ENCODE measurements around the gene FLT3.

DNA sequence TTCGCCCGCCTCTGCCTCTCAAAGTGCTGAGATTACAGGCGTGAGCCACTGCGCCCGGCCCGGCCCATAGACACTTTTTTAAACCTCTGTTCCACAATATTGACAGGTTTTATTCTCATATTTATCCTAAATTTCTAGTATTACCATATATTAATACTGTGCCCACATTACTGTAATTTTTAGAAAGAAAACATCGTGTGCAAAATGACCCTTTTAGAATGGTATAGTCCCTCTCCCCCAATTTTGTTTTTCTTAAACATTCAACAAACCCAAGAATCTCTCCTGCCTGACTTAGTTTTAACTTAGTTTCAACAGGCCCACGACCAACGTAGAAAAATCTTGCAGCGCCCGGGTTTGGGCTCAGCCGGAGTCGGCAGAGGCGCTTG lies 140.4 kb downstream of the FLT3 start:
- TF ChIP-seq, protein P1, sequence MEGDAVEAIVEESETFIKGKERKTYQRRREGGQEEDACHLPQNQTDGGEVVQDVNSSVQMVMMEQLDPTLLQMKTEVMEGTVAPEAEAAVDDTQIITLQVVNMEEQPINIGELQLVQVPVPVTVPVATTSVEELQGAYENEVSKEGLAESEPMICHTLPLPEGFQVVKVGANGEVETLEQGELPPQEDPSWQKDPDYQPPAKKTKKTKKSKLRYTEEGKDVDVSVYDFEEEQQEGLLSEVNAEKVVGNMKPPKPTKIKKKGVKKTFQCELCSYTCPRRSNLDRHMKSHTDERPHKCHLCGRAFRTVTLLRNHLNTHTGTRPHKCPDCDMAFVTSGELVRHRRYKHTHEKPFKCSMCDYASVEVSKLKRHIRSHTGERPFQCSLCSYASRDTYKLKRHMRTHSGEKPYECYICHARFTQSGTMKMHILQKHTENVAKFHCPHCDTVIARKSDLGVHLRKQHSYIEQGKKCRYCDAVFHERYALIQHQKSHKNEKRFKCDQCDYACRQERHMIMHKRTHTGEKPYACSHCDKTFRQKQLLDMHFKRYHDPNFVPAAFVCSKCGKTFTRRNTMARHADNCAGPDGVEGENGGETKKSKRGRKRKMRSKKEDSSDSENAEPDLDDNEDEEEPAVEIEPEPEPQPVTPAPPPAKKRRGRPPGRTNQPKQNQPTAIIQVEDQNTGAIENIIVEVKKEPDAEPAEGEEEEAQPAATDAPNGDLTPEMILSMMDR (IDR thresholded peaks at IDR 0.05): no peak
- no peak for TF ChIP-seq POLR2AphosphoS5 (IDR thresholded peaks at IDR 0.05)
- TF ChIP-seq POLR2A (IDR thresholded peaks at IDR 0.05): no peak
